Peyer's patch (tissue), 4 donors: Measurements from ENCODE around the gene CD36.

Experiments used
- CTCF ChIP-seq, 6 experiments: fragments of 450-650 bp in 4 of 6; fragments of 200-600 bp in 2 of 6; sonication (generic) in 1 of 6; IDR thresholded peaks; one replicate each; pipeline ENCODE4 v1.5.1; 2017 to 2019; ENCODE audit warnings: antibody characterized with exemption in 6 of 6, mild to moderate bottlenecking in 3 of 6, moderate library complexity in 1 of 6
- POLR2A ChIP-seq, 2 donors: fragments of 450-650 bp; IDR thresholded peaks; one replicate each; pipeline ENCODE4 v1.5.1; 2017; ENCODE audit warnings: antibody characterized with exemption in 2 of 2, mild to moderate bottlenecking in 2 of 2, moderate library complexity in 2 of 2

GRCh38 chr7:80647436-80647835 is 9.0 kb downstream of the CD36 start:
- TF ChIP-seq POLR2A (IDR thresholded peaks at IDR 0.05) (no peak), CTCF (IDR thresholded peaks at IDR 0.05) (no peak)
